Activated naive CD4-positive, alpha-beta T cell treated with anti-CD3 and anti-CD28 coated beads, Interleukin-2, amount 50 U/mL, for 24 hours (primary cell): Measurements from ENCODE around the gene SV2C.
"Not testable (repeated sequence)": the region's sequence is repeated elsewhere in the genome, so short reads cannot be mapped to it uniquely, and the experiment has no call there.

Experiments
- H3K27ac Mint-ChIP-seq: one replicate; pipeline ENCODE4 v1.8.0; 2021; ENCODE audit warnings: mild to moderate bottlenecking, mixed read lengths
- H3K27me3 Mint-ChIP-seq: one replicate; pipeline ENCODE4 v1.8.0; 2021; ENCODE audit warnings: mixed read lengths
- H3K36me3 Mint-ChIP-seq: one replicate; pipeline ENCODE4 v1.8.0; 2021; ENCODE audit warnings: mixed read lengths
- H3K4me1 Mint-ChIP-seq: one replicate; pipeline ENCODE4 v1.8.0; 2021; ENCODE audit warnings: mixed read lengths
- H3K4me3 Mint-ChIP-seq: one replicate; pipeline ENCODE4 v1.8.0; 2021; ENCODE audit warnings: mild to moderate bottlenecking, mixed read lengths
- H3K9me3 Mint-ChIP-seq: one replicate; pipeline ENCODE4 v1.8.0; 2021; ENCODE audit warnings: mixed read lengths

SV2C gene

DNA sequence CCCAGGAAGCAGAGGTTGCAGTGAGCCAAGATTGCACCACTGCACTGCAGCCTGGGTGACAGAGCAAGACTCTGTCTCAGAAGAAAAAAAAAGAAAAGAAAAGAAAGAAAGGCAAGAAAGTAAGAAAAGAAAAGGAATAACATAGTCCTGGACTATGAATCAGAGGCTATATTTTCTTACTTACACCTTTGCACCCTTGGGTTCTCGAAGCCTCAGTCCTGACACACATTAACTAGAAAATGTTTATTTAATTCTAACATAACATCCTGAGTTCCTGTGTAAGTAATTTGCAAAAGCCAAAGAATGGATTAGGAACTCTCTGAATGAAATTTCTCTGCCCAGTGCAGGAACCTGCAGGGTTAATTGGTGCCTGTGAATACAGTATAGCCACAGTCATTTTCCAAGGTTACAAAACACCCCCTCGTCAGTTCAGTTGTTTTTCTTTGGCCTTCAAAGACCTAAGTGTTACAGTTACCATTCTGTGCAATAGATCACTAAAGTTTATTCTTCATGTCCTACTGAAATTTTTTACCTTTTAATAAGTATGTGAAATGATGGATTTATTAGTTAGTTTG lies 147.6 kb downstream of the SV2C start:
- Mint-ChIP-seq H3K4me3 (no peak overlapping the region), H3K4me1 (no peaks in the 10 kb centered on the region), H3K36me3 (no peaks in the 10 kb centered on the region), H3K27ac (no peak overlapping the region), H3K27me3 (no peaks in the 10 kb centered on the region), H3K9me3 (no peaks in the 10 kb centered on the region)

DNA sequence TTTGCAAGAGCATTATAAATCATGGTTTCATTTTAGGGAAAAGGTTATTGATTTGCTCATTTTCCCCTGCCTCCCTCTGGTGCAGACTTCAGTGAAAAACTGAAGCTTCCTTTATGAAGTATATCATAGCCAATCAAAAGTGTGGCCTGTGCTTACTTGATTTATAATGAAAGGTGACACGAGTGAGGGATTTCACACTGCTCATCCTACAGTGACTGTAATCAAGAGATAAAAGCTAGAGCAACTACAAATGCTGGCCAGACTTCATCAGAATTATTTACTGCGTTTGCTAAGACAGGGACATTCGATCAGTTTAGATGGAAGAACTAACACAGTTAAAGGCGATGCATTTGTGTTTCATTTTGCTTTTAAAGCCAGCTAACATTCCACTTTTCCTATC lies 151.5 kb downstream of the SV2C start:
- Mint-ChIP-seq H3K4me3 (no peak overlapping the region), H3K36me3 (peaks cover 3% of the 10 kb centered on the region)

GRCh38 chr5:76236684-76237083 lies 153.5 kb downstream of the SV2C start:
- H3K9me3 Mint-ChIP-seq, result peaks cover 5% of the 10 kb centered on the region
- peaks cover 2% of the 10 kb centered on the region for H3K27me3 Mint-ChIP-seq
- no peaks in the 10 kb centered on the region for H3K4me1 Mint-ChIP-seq
- no peak overlapping the region for H3K4me3 Mint-ChIP-seq
- peaks cover 3% of the 10 kb centered on the region for H3K36me3 Mint-ChIP-seq
- no peak overlapping the region for H3K27ac Mint-ChIP-seq

More for the DNA sequence above, 151.5 kb downstream of the SV2C start:
- H3K4me1 Mint-ChIP-seq, result no peaks in the 10 kb centered on the region
- H3K27ac Mint-ChIP-seq, result no peak overlapping the region
- H3K27me3 Mint-ChIP-seq, result peaks cover 2% of the 10 kb centered on the region
- peaks cover 5% of the 10 kb centered on the region for H3K9me3 Mint-ChIP-seq

- Mint-ChIP-seq H3K4me3 (no peak overlapping the region), H3K9me3 (peaks cover 5% of the 10 kb centered on the region), H3K4me1 (no peaks in the 10 kb centered on the region), H3K27ac (no peak overlapping the region), H3K27me3 (peaks cover 2% of the 10 kb centered on the region), H3K36me3 (peaks cover 3% of the 10 kb centered on the region)
Observed at GRCh38 chr5:76240336-76240735, 157.2 kb downstream of the SV2C start.

DNA sequence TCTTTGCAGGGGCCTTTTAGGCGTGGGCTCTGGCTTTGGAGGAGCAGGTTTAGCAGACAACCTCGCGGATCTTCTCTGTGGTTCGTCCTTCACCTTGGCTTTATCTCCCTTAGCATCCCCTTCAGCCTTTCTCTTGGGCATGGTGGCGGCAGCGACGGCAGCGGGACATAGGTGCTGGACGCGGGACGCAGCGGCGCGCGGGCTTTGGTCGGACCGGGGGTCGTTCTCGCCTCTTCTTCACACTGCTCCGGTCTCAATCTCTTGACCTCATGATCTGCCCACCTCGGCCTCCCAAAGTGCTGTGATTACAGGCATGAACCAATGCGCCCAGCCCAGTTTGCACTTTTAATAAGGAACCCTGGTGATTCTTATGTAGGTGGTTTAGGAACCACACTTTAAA lies 159.0 kb downstream of the SV2C start:
- not testable (repeated sequence) for H3K27ac Mint-ChIP-seq, H3K4me1 Mint-ChIP-seq, H3K4me3 Mint-ChIP-seq, H3K36me3 Mint-ChIP-seq, H3K27me3 Mint-ChIP-seq, H3K9me3 Mint-ChIP-seq

DNA sequence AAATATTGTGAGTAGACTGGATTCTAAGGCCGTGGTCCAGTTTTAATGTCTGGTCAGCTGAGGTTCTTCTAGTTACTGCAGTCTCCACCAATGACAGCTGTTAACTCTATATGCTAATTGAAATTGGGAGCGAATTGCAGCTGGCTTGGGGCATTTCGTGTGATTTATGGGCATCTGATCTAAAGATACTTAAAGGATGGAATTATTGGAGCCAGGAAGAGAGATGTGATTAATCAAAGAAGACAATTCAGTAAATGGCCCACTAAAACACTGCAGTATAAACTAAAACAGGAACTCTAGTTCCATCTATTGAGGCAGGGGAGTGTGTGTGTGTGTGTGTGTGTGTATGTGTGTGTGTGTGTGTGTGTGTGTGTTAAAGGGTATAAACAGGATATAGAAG lies 162.4 kb downstream of the SV2C start:
- H3K27me3 Mint-ChIP-seq, result no peaks in the 10 kb centered on the region
- H3K27ac Mint-ChIP-seq, result no peak overlapping the region
- H3K4me3 Mint-ChIP-seq, result no peak overlapping the region
- no peaks in the 10 kb centered on the region for H3K9me3 Mint-ChIP-seq
- H3K4me1 Mint-ChIP-seq, result no peaks in the 10 kb centered on the region
- no peaks in the 10 kb centered on the region for H3K36me3 Mint-ChIP-seq

DNA sequence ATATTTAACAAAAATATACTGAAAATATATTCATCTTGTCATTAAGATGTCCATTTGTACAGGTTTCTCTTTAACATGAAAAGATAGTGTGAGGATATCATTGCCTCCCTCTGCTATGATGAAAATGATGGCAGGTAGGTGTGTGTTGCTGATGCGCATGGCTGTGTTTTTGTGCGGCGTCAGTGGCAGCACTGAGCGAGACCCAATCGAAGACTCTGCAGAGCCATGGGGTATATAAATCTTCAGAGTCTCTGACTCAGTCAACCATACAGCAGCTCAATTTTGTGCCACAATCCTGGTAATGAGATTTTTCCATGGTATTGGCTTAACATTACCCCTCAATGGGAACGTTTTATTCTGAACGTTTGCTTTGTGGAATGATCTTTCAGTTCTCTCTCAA lies 166.4 kb downstream of the SV2C start:
- no peak overlapping the region for H3K27ac Mint-ChIP-seq
- no peaks in the 10 kb centered on the region for H3K9me3 Mint-ChIP-seq
- H3K27me3 Mint-ChIP-seq, result peaks cover 3% of the 10 kb centered on the region
- H3K4me1 Mint-ChIP-seq, result no peaks in the 10 kb centered on the region
- no peaks in the 10 kb centered on the region for H3K36me3 Mint-ChIP-seq
- no peak overlapping the region for H3K4me3 Mint-ChIP-seq

GRCh38 chr5:76250463-76250862 lies 167.3 kb downstream of the SV2C start:
- H3K4me1 Mint-ChIP-seq, result no peaks in the 10 kb centered on the region
- no peak overlapping the region for H3K27ac Mint-ChIP-seq
- no peaks in the 10 kb centered on the region for H3K36me3 Mint-ChIP-seq
- peaks cover 3% of the 10 kb centered on the region for H3K27me3 Mint-ChIP-seq
- H3K4me3 Mint-ChIP-seq, result no peak overlapping the region
- no peaks in the 10 kb centered on the region for H3K9me3 Mint-ChIP-seq

DNA sequence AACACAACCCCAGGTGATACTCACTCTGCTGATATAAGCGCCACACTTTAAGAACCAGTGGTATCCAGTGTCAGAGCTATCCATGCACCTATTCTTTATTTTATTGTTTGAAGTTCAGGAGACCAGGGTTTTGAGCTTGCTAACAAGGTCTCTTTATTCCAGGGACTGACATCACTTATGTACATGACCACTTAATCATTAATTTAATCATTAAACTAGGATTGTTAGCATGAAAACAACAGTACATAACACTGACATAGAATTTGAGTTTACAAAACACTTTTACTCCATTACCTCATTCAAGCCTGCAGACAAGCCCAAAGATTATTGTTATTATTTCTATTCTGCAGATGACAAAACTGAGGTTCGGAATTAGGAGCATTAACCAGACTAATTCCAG lies 168.5 kb downstream of the SV2C start:
- H3K9me3 Mint-ChIP-seq, result no peaks in the 10 kb centered on the region
- peaks cover 4% of the 10 kb centered on the region for H3K27me3 Mint-ChIP-seq
- no peaks in the 10 kb centered on the region for H3K36me3 Mint-ChIP-seq
- no peak overlapping the region for H3K4me3 Mint-ChIP-seq
- H3K27ac Mint-ChIP-seq, result no peak overlapping the region
- H3K4me1 Mint-ChIP-seq, result peaks cover 7% of the 10 kb centered on the region

- H3K27ac Mint-ChIP-seq, result no peak overlapping the region
- no peak overlapping the region for H3K4me3 Mint-ChIP-seq
- no peaks in the 10 kb centered on the region for H3K9me3 Mint-ChIP-seq
- peaks cover 9% of the 10 kb centered on the region for H3K4me1 Mint-ChIP-seq
- peaks cover 4% of the 10 kb centered on the region for H3K27me3 Mint-ChIP-seq
- no peaks in the 10 kb centered on the region for H3K36me3 Mint-ChIP-seq
Observed at GRCh38 chr5:76252437-76252836, 169.3 kb downstream of the SV2C start.

DNA sequence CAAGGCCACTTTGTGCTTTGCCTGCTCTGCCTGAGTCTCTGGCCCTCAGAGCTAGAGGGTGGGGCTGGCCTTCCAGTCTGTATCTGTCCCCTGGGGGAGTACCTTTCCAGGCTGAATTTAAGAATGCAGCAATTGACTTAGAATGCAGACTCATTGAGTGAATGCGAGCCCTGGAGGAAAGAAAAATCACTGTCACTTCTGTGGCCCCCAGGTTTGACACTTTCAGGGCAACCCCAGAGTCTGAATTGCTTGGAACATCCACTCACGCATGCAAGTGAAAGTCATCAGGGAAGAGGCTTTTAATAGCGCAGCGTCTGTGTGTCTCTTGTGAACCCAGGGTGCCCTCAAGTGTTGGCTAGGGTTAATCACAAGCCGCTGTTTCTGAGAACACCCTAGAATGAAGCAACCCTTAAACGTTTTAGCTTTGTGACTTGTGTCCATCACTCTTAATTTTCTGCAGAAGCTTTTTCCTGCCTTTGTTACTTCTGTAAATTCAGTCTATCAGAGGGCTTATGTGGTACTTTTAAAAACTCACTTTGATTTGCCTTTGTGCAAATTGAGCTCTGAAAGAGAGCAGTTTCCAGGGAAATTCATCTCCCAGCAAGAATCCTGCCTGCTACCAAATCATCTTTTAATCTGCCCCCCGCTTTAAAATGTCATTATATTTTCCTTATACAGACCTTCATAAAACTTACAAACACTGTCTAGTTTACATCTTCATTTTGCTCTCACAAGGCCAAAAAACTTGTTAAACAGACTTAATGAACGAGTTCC lies 173.1 kb downstream of the SV2C start:
- Mint-ChIP-seq H3K9me3 (no peaks in the 10 kb centered on the region), H3K4me3 (no peak overlapping the region), H3K27ac (no peak overlapping the region), H3K4me1 (peaks cover 9% of the 10 kb centered on the region), H3K36me3 (no peaks in the 10 kb centered on the region), H3K27me3 (peaks cover 4% of the 10 kb centered on the region)

DNA sequence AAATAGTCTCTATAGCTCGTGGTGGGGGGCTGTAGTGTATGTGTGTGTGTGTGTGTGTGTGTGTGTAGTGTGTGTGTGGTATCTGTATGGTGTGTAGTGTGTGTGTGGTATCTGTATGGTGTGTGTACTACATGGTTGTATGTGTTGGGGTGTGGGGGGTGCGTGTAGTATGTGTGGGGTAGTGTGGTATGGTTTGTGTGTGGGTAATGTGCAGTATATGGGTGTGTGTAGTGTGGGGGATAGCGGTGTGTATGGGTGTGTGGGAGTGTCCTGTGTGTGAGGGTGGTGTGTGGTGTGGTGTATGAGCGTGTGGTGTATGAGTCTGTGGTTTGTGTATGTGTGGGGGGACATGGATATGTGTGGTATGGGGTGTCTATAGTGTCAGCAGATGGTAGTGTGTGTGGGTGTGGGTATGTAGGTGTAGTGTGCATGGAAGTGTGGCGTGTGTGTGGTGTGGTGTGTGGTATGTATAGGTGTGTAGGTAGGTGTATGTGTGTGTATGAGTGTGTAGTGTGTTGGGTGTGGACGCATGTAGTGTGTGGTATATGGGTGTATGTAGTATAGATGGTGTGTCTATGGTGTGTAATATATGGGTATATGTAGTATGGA lies 174.1 kb downstream of the SV2C start:
- Mint-ChIP-seq H3K27ac (no peak overlapping the region), H3K4me1 (peaks cover 9% of the 10 kb centered on the region), H3K36me3 (no peaks in the 10 kb centered on the region), H3K9me3 (no peaks in the 10 kb centered on the region), H3K4me3 (no peak overlapping the region), H3K27me3 (peaks cover 4% of the 10 kb centered on the region)

- peaks cover 5% of the 10 kb centered on the region for H3K9me3 Mint-ChIP-seq
- H3K4me1 Mint-ChIP-seq, result peaks cover 9% of the 10 kb centered on the region
- H3K27ac Mint-ChIP-seq, result no peak overlapping the region
- peaks cover 2% of the 10 kb centered on the region for H3K36me3 Mint-ChIP-seq
- H3K4me3 Mint-ChIP-seq, result no peak overlapping the region
- peaks cover 2% of the 10 kb centered on the region for H3K27me3 Mint-ChIP-seq
Observed at GRCh38 chr5:76257897-76258296, 174.7 kb downstream of the SV2C start.

DNA sequence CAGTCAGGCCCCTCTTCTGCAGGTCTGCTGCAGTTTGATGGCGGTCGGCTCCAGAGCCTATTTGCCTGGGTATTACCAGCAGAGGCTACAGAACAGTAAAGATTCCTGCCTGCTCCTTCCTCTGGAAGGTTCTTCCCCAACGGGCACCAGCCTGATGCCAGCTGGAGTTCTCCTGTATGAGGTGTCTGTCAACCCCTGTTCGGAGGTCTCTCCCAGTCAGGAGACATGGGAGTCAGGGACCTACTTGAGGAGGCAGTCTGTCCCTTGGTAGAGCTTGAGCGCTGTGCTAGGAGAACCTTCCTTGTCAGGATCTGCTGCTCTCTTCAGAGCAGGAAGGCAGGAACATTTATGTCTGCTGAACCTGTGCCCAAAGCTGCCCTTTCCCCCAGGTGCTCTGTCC lies 181.5 kb downstream of the SV2C start:
- peaks cover 2% of the 10 kb centered on the region for H3K36me3 Mint-ChIP-seq
- peaks cover 2% of the 10 kb centered on the region for H3K27me3 Mint-ChIP-seq
- H3K4me1 Mint-ChIP-seq, result peaks cover 5% of the 10 kb centered on the region
- H3K9me3 Mint-ChIP-seq, result peaks cover 5% of the 10 kb centered on the region
- no peak overlapping the region for H3K27ac Mint-ChIP-seq
- H3K4me3 Mint-ChIP-seq, result no peak overlapping the region

GRCh38 chr5:76269259-76269931 lies 186.2 kb downstream of the SV2C start:
- peaks cover 2% of the 10 kb centered on the region for H3K27me3 Mint-ChIP-seq
- H3K36me3 Mint-ChIP-seq, result no peaks in the 10 kb centered on the region
- H3K4me3 Mint-ChIP-seq, result peak overlapping the region; percentile 63
- peaks cover 14% of the 10 kb centered on the region for H3K4me1 Mint-ChIP-seq
- peak overlapping the region; percentile 94 for H3K27ac Mint-ChIP-seq
- no peaks in the 10 kb centered on the region for H3K9me3 Mint-ChIP-seq
